KBM-7 (cell line): ENCODE data around the gene KIF25.
A peak's percentile ranks its signal among the peaks of the same experiment; 100 is the strongest.

Source experiments
- DNase-seq: peaks from one replicate; pipeline ENCODE4 v3.0.0-alpha.2; 2015
- in situ Hi-C: fragments of 300-500 bp; cut with MboI; formaldehyde crosslinking; loops from 2 replicates; pipeline ENCODE4 v1.14.3; 2020; ENCODE audit warnings: low sequenced_read_pairs, low pct_unique_long_range_greater_than_20kb, mixed read lengths

Gene KIF25

DNA sequence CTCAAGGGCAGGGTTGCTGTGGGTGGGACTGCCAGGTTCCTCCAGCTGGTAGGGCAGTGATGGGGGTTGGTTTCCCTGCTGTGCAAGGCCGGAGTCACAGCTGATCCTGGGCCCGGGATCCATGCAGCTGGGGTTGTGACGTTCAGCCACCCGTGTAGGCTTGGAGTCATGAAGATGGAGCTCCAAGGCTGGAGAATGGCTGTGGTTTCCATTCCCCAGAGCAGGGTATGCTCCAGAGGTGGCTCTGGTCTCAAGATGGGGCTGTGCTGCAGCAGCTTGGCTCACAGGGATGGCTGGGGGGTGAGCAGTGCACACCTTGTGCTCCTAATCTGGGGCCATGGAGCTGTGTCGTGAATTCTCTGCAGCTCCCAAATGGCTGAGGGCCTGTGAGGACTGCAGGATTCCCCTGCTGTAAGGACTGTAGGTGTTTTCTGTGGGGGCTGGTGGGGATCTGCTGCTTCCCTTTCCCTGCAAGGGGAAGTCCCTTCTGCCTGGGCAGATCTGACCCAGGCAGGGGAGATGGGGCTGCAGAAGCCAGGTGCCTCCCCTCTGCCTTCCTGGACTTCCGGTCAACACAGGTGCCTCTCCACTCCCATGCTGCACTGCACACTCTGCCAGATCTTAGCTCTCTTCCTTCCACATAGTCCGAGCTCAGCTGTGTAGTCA, 15.9 kb downstream of the KIF25 start:
- DNase-seq: no peak
- in situ Hi-C loops: no loop called here

DNA sequence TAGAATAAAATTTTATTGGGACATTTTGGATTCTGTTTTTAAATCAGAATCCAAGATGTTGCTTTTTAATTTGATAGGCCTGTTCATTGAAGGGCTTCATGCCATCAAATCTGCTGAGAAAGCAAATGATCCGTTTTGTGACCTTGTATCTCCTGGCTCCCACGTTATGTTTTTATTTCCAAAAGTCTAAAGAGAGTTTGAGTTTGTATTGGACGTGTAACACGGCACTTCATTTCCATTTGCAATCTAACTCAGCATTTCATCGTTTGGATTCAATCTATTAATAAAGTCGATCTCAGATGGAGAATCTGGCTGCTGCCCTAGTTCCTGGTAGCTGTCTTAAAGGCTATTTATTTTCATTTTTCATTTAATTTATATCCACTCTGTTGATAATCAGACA, 17.0 kb downstream of the KIF25 start:
- in situ Hi-C loops: no loop called here
- DNase-seq: no peak

DNA sequence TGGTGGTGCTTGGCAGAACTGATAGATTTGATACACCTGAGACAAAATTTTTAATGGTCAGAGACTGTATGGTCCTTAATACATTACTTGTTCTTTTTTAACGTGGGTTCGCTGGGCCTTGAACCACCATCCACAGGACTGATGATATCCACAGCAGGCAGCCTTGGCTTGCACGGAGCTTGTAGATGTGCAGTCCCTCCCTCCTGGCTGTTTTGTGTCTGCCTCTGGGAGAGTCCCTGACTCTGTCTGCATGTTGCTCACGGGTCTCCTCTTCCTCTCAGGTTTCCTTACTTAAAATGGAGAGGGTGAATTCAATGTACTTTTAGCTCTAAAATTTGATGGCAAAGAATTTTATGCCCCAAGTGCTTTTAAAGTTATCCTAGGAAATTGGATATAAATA, 17.5 kb downstream of the KIF25 start:
- DNase-seq: no peak
- in situ Hi-C loops: no loop called here

DNA sequence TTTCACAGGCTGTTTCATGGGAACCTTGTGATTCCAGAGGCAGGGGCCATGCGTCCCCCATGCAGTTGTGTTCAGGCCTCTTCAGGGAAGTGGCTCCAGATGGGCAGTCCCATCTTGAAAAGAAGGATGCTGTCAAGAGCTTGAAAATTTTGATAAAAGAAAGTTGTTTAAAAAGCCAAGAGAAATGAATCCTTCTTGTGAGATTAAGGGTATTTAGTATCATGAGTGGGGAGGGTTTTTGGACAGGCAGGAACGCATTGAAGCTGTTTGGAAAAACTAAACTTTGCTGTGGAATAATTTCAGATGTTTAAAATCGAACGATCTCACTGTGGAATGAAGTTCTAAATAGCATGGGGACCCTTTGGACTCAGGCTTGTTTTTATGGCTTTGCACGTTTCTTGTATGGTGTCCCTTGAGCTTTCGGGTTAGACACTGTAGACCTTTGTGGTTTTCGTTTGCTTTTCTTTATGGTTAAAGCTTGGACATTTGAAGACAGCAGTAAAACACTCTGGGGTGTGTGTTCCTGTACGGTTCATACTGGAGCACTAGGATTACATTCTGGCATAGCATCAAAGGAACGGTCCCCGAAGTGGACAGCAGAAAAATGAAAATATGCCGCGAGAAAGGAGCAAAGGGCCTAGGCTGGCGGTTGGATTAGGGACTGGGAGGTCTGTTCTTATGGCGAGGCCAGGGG, 18.2 kb downstream of the KIF25 start:
- in situ Hi-C loops: no loop called here
- DNase-seq: no peak

DNA sequence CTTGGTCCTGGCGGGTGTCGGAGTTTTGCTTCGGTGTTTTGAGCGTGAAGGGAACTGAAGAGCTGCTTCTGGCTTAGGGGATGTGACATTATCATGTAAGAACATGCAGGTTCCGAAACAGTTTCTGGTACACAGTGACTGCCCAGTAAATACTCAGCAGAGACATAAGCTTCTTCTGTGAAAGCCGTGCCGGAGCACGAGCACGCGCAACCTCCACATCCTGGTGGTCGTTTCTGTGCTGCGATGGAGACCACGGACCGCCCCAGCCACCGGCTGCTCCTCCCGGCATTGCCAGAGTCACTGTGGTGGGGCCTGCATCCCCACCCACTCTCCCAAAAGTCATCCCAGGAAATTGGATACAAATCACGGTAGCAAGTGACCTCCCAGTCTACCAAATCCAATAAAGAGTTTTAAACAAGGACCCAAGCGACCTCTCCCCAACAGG, 18.7 kb downstream of the KIF25 start:
- in situ Hi-C loops: no loop called here
- DNase-seq: no peak

- no peak for DNase-seq
- in situ Hi-C loops: no loop called here
These were observed 19.5 kb downstream of the KIF25 start for GRCh38 chr6:168016721-168017525.

DNA sequence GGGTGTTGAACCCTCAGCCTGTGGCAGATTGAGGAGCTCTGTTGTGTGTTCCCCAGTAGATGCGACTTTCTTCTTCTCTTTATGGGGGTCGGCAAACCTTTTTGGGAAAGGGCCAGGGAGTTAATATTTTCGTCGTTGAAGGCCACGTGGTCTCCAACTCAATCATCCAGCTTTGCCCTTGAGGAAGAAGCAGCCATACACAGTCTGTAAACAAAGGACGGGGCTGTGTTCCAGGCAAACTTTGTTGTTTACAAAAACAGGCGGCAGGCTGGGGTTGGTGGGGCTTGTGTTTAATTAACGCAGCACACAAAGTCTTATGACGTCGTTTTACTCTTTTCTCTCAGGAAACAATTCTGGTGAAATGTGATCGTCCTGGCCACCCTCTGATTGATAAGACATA, 20.2 kb downstream of the KIF25 start:
- DNase-seq: no peak
- in situ Hi-C loops: no loop called here

DNA sequence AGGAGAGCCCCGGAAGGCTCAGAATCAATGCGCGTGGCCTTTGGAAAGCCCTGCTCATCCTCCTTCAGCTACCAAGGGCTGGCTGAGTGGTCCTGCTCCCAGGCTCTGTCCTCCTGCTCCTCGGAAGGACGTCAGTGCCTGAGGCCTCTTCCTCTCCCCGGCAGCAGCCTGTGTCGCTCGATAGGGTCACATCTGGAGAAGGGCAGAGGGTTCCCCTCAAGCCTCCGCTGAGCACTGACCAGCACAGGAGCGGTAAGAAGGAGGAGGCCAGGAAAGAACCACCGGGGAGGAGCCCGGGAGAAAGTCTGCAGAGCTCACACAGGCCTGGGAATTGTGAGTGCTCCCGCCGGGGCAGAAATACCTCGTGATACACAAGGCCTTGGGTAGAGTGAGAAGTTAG, 21.2 kb downstream of the KIF25 start:
- in situ Hi-C loops: no loop called here
- no peak for DNase-seq

GRCh38 chr6:168020242-168020641, 22.8 kb downstream of the KIF25 start:
- in situ Hi-C loops: no loop called here
- DNase-seq: no peak

DNA sequence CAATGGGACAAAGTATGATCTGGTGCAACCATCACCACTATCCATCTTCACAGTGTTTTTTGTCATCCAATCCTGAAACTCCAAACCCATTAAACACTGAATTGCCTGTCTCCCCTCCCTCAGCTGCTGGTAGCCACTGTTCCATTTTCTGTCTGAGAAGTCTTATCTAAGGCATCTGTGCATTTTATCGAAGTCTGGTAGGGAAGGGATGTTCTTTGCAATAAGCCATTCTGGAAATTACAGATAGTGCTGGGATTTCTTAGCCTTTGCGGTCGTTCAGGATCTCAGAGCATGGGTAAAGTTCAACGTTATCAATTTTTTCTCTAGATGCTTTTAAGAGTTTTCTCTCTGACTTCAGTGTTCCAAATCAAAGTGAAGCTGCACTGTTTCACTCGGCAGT, 24.1 kb downstream of the KIF25 start:
- in situ Hi-C loops: no loop called here
- DNase-seq: no peak

GRCh38 chr6:168022488-168023321, 25.2 kb downstream of the KIF25 start:
- DNase-seq: no peak
- in situ Hi-C loops: no loop called here

DNA sequence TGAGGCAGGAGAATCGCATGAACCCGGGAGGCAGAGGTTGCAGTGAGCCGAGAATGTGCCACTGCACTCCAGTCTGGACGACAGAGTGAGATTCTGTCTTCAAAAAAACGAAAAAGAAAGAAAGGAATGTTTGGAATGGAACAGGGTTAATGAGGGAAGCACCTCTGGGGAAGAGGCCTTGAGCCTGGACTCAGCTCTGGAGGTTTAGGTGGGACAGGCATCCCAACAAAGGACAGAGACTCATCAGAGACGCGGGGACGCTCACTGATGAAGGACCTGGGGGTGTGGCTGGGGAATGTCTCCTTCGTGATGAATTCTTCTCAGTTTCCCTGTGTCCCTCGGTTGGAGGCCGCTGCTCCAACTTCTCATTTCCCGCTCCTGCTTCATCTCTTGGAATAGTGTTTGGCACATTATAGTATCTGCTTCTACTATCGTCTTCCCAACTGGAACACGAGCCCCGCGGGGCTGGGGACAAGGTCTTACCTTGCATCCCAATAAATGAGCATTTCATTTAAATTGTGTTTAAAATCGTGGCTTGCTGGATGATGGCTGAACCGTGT, 27.6 kb downstream of the KIF25 start:
- DNase-seq: no peak
- in situ Hi-C loops: no loop called here

DNA sequence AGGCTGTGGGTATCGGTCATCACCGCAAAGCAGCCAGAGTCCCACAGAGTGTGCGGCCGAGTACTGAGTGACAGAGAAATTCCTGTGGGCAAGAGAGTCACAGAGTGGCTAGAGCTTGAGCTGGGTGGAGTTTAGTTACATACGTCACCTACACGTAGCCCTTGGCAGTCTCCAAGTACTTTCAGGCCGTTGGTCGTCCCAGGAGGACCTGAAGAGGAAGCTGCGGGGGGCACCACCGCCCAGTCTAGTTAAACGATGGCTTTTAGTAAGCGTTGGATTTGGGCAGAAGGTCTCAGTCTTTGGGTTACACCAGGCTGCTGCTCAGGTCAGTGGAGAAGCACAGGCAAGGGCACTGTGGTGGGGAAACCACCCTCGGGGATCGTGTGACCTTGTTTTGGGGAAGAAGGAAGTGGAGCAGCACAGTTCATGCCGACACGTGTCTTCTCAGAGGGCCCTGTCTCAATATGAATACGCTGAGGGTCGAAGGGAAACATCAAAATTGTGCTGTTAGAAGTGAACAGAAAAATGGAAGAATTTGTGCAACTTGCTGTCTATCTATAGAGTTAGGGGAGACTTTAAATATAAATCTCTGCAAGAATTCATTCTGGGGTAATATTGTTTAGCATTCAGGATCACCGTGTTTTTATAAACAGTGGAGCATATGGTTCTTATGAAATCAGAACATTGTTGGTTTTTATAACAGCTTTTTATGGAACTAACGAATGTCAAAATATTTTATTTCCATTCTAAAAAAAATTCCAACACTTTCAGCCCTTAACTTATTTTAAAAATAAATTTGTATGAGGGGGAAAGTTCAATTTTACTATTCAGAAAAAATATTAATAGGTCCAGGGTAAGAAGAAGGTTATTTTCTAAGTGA, 28.6 kb downstream of the KIF25 start:
- DNase-seq: no peak

GRCh38 chr6:168026925-168027324, 29.5 kb downstream of the KIF25 start:
- in situ Hi-C loops: no loop called here
- DNase-seq: no peak

More for the DNA sequence above, 28.6 kb downstream of the KIF25 start:
- in situ Hi-C loops: no loop called here

GRCh38 chr6:168027521-168027920, 30.1 kb downstream of the KIF25 start:
- in situ Hi-C loops: no loop called here
- DNase-seq: no peak

DNA sequence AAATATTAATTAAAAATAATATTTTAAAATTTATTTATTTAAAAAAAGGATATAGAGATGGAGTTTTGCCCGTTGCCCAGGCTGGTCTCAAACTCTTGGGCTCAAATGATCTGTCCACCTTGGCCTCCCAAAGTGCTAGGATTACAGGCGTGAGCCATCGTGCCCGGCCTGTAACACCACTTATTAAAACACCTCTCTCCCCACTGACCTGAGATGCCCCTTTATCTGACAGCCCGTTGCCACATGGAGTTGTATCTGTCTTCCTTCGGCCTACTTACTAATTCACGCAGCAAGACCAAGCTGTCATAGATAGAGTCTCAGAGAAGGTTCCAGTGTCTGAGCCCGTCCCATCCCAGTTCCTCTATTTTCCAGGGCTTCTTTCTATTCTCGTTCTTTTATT, 30.7 kb downstream of the KIF25 start:
- in situ Hi-C loops: no loop called here
- no peak for DNase-seq

DNA sequence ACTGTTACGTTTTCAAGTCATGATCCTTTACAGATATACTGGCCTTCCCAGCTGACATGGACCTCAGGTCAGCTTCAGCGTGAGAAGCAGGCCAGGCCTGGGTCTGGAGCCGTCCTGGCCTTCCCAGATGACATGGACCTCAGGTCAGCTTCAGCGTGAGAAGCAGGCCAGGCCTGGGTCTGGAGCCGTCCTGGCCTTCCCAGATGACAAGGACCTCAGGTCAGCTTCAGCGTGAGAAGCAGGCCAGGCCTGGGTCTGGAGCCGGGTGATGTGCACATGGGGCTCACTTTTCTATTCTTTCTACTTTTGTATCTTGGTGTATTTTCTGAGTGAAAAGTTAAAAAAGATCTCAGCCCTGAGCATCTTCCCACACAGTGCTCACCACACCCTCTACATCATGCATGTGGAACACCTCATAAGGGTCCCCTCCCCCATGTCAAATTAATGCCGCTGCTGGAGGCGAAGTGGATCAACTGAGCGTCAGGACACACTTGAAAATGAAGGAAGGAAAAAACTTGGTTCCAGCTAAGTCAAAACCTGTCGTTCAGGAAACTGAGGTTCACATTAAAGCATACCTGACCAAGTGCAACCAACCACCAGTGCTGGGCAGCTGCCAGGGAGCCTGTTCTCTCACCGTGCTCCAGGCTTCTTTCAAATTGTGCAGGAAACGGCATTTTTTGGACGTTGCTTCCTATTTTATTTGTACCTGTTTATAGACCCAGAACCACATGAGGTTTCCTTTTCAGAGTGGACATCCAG, 32.2 kb downstream of the KIF25 start:
- peak; percentile 12 for DNase-seq
- in situ Hi-C loops: no loop called here
